H9 (cell line): ENCODE results near the gene TRMT61B. TPM values are rescaled to one million over a fixed set of nuclear protein-coding genes. Genes with fewer than 3 reads are reported as not detected.

Experiments
- DNase-seq: peaks from one replicate; pipeline ENCODE4 v3.0.0-alpha.2; 2017
- H2AFZ ChIP-seq: one replicate; pipeline ENCODE4 v1.6.1; 2013; ENCODE audit warnings: mild to moderate bottlenecking, low read length, control low read depth, moderate library complexity
- H2AK5ac ChIP-seq: 2 replicates; pipeline ENCODE4 v1.6.1; 2013; ENCODE audit warnings: low read length, control low read depth, mixed read lengths; ENCODE audit not compliant: insufficient read length
- H2BK120ac ChIP-seq: one replicate; pipeline ENCODE4 v1.6.1; 2013; ENCODE audit warnings: low read depth, mild to moderate bottlenecking, low read length, control low read depth, inconsistent platforms; ENCODE audit not compliant: poor library complexity, severe bottlenecking
- H2BK12ac ChIP-seq: 2 replicates; pipeline ENCODE4 v1.6.1; 2013; ENCODE audit warnings: low read length, control low read depth, mixed read lengths, low read depth; ENCODE audit not compliant: insufficient read length
- H2BK15ac ChIP-seq: 2 replicates; pipeline ENCODE4 v1.6.1; 2013; ENCODE audit warnings: low read depth, low read length, control low read depth
- H2BK20ac ChIP-seq: one replicate; pipeline ENCODE4 v1.6.1; 2013; ENCODE audit warnings: low read depth, mild to moderate bottlenecking, low read length, control low read depth, inconsistent platforms; ENCODE audit not compliant: poor library complexity, severe bottlenecking
- H2BK5ac ChIP-seq: 2 replicates; pipeline ENCODE4 v1.6.1; 2013; ENCODE audit warnings: low read length, control low read depth, mixed read lengths; ENCODE audit not compliant: insufficient read length
- H3K14ac ChIP-seq: 2 replicates; pipeline ENCODE4 v1.6.1; 2013; ENCODE audit warnings: low read length, control low read depth; ENCODE audit not compliant: insufficient read depth
- H3K18ac ChIP-seq: 2 replicates; pipeline ENCODE4 v1.6.1; 2013; ENCODE audit warnings: low read depth, mild to moderate bottlenecking, mixed read lengths, low read length, control low read depth; ENCODE audit not compliant: insufficient read length
- H3K23ac ChIP-seq: 2 replicates; pipeline ENCODE4 v1.6.1; 2013; ENCODE audit warnings: low read length, control low read depth, mixed read lengths, low read depth; ENCODE audit not compliant: insufficient read length
- H3K23me2 ChIP-seq: 2 replicates; pipeline ENCODE4 v1.6.1; 2013; ENCODE audit warnings: low read depth, mild to moderate bottlenecking, mixed read lengths, low read length, control low read depth; ENCODE audit not compliant: insufficient read length, poor library complexity, severe bottlenecking
- H3K27ac ChIP-seq: 2 replicates; pipeline ENCODE4 v1.5.1; 2013; ENCODE audit warnings: low read length, control low read depth, mixed read lengths, low read depth; ENCODE audit not compliant: insufficient read length
- H3K27me3 ChIP-seq: 2 replicates; pipeline ENCODE4 v1.6.1; 2013; ENCODE audit warnings: low read length, control low read depth, inconsistent platforms; ENCODE audit not compliant: insufficient read depth
- H3K4ac ChIP-seq: 2 replicates; pipeline ENCODE4 v1.6.1; 2013; ENCODE audit warnings: low read depth, mild to moderate bottlenecking, control low read depth, inconsistent platforms, low read length, moderate library complexity
- H3K4me1 ChIP-seq: 2 replicates; pipeline ENCODE4 v1.6.1; 2013; ENCODE audit warnings: low read length, control low read depth, inconsistent platforms; ENCODE audit not compliant: insufficient read depth
- H3K4me2 ChIP-seq: 2 replicates; pipeline ENCODE4 v1.6.1; 2013; ENCODE audit warnings: low read length, control low read depth, mixed read lengths; ENCODE audit not compliant: insufficient read length, insufficient read depth
- H3K56ac ChIP-seq: 2 replicates; pipeline ENCODE4 v1.6.1; 2013; ENCODE audit warnings: low read depth, mild to moderate bottlenecking, mixed read lengths, low read length, control low read depth; ENCODE audit not compliant: insufficient read length
- H3K79me1 ChIP-seq: 2 replicates; pipeline ENCODE4 v1.6.1; 2013; ENCODE audit warnings: low read depth, mild to moderate bottlenecking, moderate library complexity, low read length, control low read depth, inconsistent platforms; ENCODE audit not compliant: insufficient read depth, poor library complexity, severe bottlenecking
- H3K79me2 ChIP-seq: 2 replicates; pipeline ENCODE4 v1.6.1; 2013; ENCODE audit warnings: low read length, control low read depth, inconsistent platforms; ENCODE audit not compliant: insufficient read depth
- H3K9ac ChIP-seq: 2 replicates; pipeline ENCODE4 v1.6.1; 2013; ENCODE audit warnings: low read length, control low read depth, mixed read lengths; ENCODE audit not compliant: insufficient read length; ENCODE audit errors: extremely low read depth
- H3K9me3 ChIP-seq: one replicate; pipeline ENCODE4 v1.6.1; 2013; ENCODE audit warnings: low read depth, low read length, inconsistent platforms; ENCODE audit not compliant: control insufficient read depth
- H3T11ph ChIP-seq: one replicate; pipeline ENCODE4 v1.6.1; 2013; ENCODE audit warnings: mild to moderate bottlenecking, low read length, control low read depth, inconsistent platforms
- H4K20me1 ChIP-seq: one replicate; pipeline ENCODE4 v1.6.1; 2013; ENCODE audit not compliant: control insufficient read depth, insufficient read length, insufficient read depth
- H4K5ac ChIP-seq: 2 replicates; pipeline ENCODE4 v1.6.1; 2013; ENCODE audit warnings: low read depth, mild to moderate bottlenecking, mixed read lengths, low read length, control low read depth; ENCODE audit not compliant: insufficient read length
- H4K8ac ChIP-seq: replicated peaks from 2 replicates; pipeline ENCODE4 v1.6.1; 2013; ENCODE audit warnings: low read length, control low read depth, mixed read lengths, low read depth; ENCODE audit not compliant: insufficient read length
- H4K91ac ChIP-seq: 2 replicates; pipeline ENCODE4 v1.6.1; 2013; ENCODE audit warnings: low read depth, mild to moderate bottlenecking, moderate library complexity, mixed read lengths, low read length, control low read depth; ENCODE audit not compliant: insufficient read length
- H3K27ac Mint-ChIP-seq, 3 experiments: 2 replicates in 2 of 3; 3 replicates in 1 of 3; pipeline ENCODE4 v1.8.0; 2020 to 2021; ENCODE audit warnings: mixed read lengths in 3 of 3, mild to moderate bottlenecking in 1 of 3, moderate library complexity in 1 of 3
- H3K27me3 Mint-ChIP-seq: 2 replicates; pipeline ENCODE4 v1.8.0; 2021; ENCODE audit warnings: low read depth, mild to moderate bottlenecking, moderate library complexity, mixed read lengths
- H3K36me3 Mint-ChIP-seq, 3 experiments: 2 replicates in 2 of 3; 3 replicates in 1 of 3; pipeline ENCODE4 v1.8.0; 2020 to 2021; ENCODE audit warnings: low read depth in 3 of 3, mixed read lengths in 3 of 3; ENCODE audit not compliant: insufficient read depth in 1 of 3
- H3K4me1 Mint-ChIP-seq, 2 experiments: 2 replicates each; pipeline ENCODE4 v1.8.0; 2020; ENCODE audit warnings: mixed read lengths in 2 of 2
- H3K4me3 Mint-ChIP-seq, 2 experiments: 2 replicates in 1 of 2; 3 replicates in 1 of 2; pipeline ENCODE4 v1.8.0; 2020 to 2021; ENCODE audit warnings: mild to moderate bottlenecking in 2 of 2, mixed read lengths in 2 of 2, moderate library complexity in 1 of 2
- H3K9me3 Mint-ChIP-seq, 2 experiments: 2 replicates in 1 of 2; 3 replicates in 1 of 2; pipeline ENCODE4 v1.8.0; 2020; ENCODE audit warnings: mild to moderate bottlenecking in 2 of 2, mixed read lengths in 2 of 2, moderate library complexity in 1 of 2
- CTCF ChIP-seq: fragments of 200-600 bp; sonication (generic); conservative IDR thresholded peaks from 3 replicates; pipeline ENCODE4 v1.8.0; 2021; ENCODE audit warnings: antibody characterized with exemption, mild to moderate bottlenecking
- WGBS: extraction: QIAGEN DNeasy Blood & Tissue Kit; methylation state at CpG from one replicate; pipeline ENCODE4 v1.1.7; 2013; ENCODE audit warnings: missing lambda C conversion rate, low lambda C conversion rate, mixed read lengths; ENCODE audit not compliant: insufficient read length; ENCODE audit errors: extremely low coverage; 5-methylcytosine and 5-hydroxymethylcytosine counted together
- total RNA-seq: library from RNA; stranded (reverse); gene quantifications from 2 replicates; pipeline ENCODE4 v1.2.1, GENCODE V29; 2021

Gene TRMT61B
- total RNA-seq, 1 experiment from 2014 or later: 20.7 TPM

DNA sequence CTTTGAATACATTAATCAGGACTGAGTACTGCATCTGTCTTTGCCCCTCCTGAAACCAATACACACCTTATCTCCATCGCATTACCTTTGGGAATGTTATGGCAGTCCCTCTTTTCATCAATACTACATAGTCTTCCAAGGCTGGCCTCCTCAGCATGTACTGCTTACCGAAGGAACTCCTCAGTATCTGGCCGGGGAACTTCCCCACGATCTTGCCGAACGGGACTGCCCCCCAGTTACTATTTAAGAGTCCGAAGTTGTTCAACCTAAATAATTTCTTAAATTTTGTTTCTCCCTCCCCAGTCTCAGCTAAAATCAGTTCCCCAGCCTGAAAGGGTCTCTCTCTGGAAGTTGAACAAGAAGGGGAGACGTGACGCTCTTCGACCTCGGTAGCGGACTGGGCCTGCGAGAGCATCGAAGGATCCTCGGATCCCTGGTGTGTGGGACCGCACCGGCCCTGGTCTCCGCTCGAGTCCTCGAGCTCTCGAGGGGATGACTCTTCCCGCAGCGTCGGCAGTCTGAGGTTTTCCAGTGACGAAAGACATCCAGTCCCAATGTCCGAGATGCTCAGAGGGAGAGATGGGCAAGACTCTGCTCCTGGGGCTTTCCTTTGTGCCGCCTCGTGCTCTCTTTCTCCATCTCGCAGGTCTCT is 489 bp downstream of the TRMT61B start:
- no CpG with 5 or more reads among the region's 29 CpGs for WGBS
- H3K4me1 ChIP-seq: no peaks in the 10 kb centered on the region; the same call in 1 of the 2 replicates
- no peaks in the 10 kb centered on the region for H3K27me3 ChIP-seq
- H3K27me3 Mint-ChIP-seq: peaks cover 6% of the 10 kb centered on the region
- H2AFZ ChIP-seq: no peak overlapping the region
- H3K9me3 ChIP-seq: no peaks in the 10 kb centered on the region
- H2BK15ac ChIP-seq: no peak overlapping the region
- peaks cover 2% of the 10 kb centered on the region for H3K79me1 ChIP-seq
- peaks cover 3% of the 10 kb centered on the region for H3K23me2 ChIP-seq
- no peak overlapping the region for H3K27ac ChIP-seq
- no peak overlapping the region for H2AK5ac ChIP-seq
- no peak for TF ChIP-seq CTCF
- no peak overlapping the region for H2BK12ac ChIP-seq
- no peak overlapping the region for H2BK120ac ChIP-seq
- H3K9ac ChIP-seq: peak overlapping the region; percentile 92
- no peak overlapping the region for H3K23ac ChIP-seq
- no peak overlapping the region for H3K4ac ChIP-seq
- H3K4me2 ChIP-seq: peak overlapping the region; percentile 98
- no peak overlapping the region for H4K91ac ChIP-seq
- no peak overlapping the region for H3T11ph ChIP-seq
- peak overlapping the region; percentile 84 to 98 (median 98) for H3K27ac Mint-ChIP-seq
- H3K18ac ChIP-seq: peak overlapping the region; percentile 19
- no peak for DNase-seq
- H3K4me3 Mint-ChIP-seq: peak overlapping the region; percentile 98
- H4K5ac ChIP-seq: no peak overlapping the region
- H2BK5ac ChIP-seq: no peak overlapping the region
- peaks cover 15% of the 10 kb centered on the region; the same call in 1 of the 2 replicates for H3K79me2 ChIP-seq
- H3K9me3 Mint-ChIP-seq: no peaks in the 10 kb centered on the region
- H4K8ac ChIP-seq: no peak overlapping the region
- peaks cover 0 to 14% (median 12%) of the 10 kb centered on the region in 3 experiments; a peak in 6 of 7 replicates for H3K36me3 Mint-ChIP-seq
- no peak overlapping the region for H2BK20ac ChIP-seq
- no peak overlapping the region for H3K56ac ChIP-seq
- H4K20me1 ChIP-seq: no peaks in the 10 kb centered on the region
- H3K4me1 Mint-ChIP-seq: peaks cover 11 to 13% of the 10 kb centered on the region in 2 experiments
- peak overlapping the region; percentile 61; the same call in 1 of the 2 replicates for H3K14ac ChIP-seq
